ENCODE measurements around the gene NCKAP5.

The NCKAP5 gene

GRCh38 chr2:132654335-132654734 lies 913.9 kb downstream of the NCKAP5 start:
- TF ChIP-seq, protein P1, sequence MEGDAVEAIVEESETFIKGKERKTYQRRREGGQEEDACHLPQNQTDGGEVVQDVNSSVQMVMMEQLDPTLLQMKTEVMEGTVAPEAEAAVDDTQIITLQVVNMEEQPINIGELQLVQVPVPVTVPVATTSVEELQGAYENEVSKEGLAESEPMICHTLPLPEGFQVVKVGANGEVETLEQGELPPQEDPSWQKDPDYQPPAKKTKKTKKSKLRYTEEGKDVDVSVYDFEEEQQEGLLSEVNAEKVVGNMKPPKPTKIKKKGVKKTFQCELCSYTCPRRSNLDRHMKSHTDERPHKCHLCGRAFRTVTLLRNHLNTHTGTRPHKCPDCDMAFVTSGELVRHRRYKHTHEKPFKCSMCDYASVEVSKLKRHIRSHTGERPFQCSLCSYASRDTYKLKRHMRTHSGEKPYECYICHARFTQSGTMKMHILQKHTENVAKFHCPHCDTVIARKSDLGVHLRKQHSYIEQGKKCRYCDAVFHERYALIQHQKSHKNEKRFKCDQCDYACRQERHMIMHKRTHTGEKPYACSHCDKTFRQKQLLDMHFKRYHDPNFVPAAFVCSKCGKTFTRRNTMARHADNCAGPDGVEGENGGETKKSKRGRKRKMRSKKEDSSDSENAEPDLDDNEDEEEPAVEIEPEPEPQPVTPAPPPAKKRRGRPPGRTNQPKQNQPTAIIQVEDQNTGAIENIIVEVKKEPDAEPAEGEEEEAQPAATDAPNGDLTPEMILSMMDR (IDR thresholded peaks at IDR 0.05; ENCODE audit: extremely low read depth, insufficient read depth, missing control alignments): no peak
- DNase-seq (ENCODE audit: low spot score): no peak
- in situ Hi-C loops (cut with MboI; ENCODE audit: low pct_unique_long_range_greater_than_20kb, low sequenced_read_pairs, unreplicated experiment): no loop called here

- TF ChIP-seq, protein P1 (IDR thresholded peaks at IDR 0.05; ENCODE audit: extremely low read depth, insufficient read depth, missing control alignments): no peak
- in situ Hi-C loops (cut with MboI; ENCODE audit: low pct_unique_long_range_greater_than_20kb, low sequenced_read_pairs, unreplicated experiment): no loop called here
- no peak for DNase-seq (ENCODE audit: low spot score)
These were observed 915.8 kb downstream of the NCKAP5 start for GRCh38 chr2:132652474-132652873.

GRCh38 chr2:132651115-132652045 lies 916.9 kb downstream of the NCKAP5 start:
- DNase-seq (ENCODE audit: low spot score): no peak
- TF ChIP-seq, protein P1 (IDR thresholded peaks at IDR 0.05; ENCODE audit: extremely low read depth, insufficient read depth, missing control alignments): peak; percentile 34
- in situ Hi-C loops (cut with MboI; ENCODE audit: low pct_unique_long_range_greater_than_20kb, low sequenced_read_pairs, unreplicated experiment): no loop called here

GRCh38 chr2:132646540-132647108 lies 921.6 kb downstream of the NCKAP5 start:
- TF ChIP-seq, protein P1 (IDR thresholded peaks at IDR 0.05; ENCODE audit: extremely low read depth, insufficient read depth, missing control alignments): no peak
- DNase-seq (ENCODE audit: low spot score): no peak
- in situ Hi-C loops (cut with MboI; ENCODE audit: low pct_unique_long_range_greater_than_20kb, low sequenced_read_pairs, unreplicated experiment): no loop called here

DNA sequence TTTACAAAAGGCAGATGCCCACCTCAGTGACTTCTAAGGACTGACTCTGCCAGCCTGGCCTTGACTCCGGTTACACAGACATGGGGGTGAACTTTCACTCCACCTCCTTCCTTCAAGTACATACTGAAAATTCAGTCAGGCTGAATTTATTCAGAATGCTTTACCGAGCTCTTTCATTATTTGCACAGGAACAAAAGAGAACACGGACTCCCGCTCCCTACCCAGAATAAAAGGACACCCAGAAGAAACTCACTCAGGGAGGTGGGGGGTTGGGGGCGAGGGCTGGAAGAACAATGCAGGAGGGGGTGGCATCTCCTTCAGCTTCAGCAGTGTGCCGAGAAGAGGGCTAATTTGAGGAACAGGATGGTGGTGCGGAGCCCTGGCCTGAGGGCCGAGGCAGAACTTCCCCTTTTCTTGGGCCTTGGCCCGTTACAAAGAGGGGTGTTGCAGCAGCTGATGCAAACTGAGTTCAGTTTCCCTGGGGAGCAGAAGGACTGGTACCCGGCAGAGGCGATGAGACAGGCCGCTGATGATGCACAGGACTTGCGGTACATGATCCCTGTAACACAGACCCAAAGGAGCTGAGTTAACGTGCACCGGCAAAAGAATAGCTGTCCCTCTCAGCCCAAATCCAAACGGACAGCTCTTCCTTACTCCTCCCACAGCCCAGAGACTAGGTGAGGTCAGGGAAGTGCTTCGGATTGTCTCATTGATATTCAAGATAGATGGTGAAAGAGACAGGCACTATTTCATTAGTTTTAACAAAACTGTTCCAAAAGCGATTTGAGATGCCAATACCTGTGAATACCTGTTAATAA lies 922.3 kb downstream of the NCKAP5 start:
- no peak for DNase-seq (ENCODE audit: low spot score)
- TF ChIP-seq, protein P1 (IDR thresholded peaks at IDR 0.05; ENCODE audit: extremely low read depth, insufficient read depth, missing control alignments): no peak
- in situ Hi-C loops (cut with MboI; ENCODE audit: low pct_unique_long_range_greater_than_20kb, low sequenced_read_pairs, unreplicated experiment): no loop called here

- TF ChIP-seq, protein P1 (IDR thresholded peaks at IDR 0.05; ENCODE audit: extremely low read depth, insufficient read depth, missing control alignments): no peak
- DNase-seq (ENCODE audit: low spot score): no peak
- in situ Hi-C loops (cut with MboI; ENCODE audit: low pct_unique_long_range_greater_than_20kb, low sequenced_read_pairs, unreplicated experiment): no loop called here
These were observed 923.1 kb downstream of the NCKAP5 start for GRCh38 chr2:132645176-132645575.
